HepG2 (cell line): ENCODE data around the gene NECTIN2. TPM values are rescaled to one million over a fixed set of nuclear protein-coding genes. Genes with fewer than 3 reads are reported as not detected.
A peak's percentile ranks its signal among the peaks of the same experiment; 100 is the strongest.

Experiments used
- AGO1 ChIP-seq: fragments of 200-400 bp; formaldehyde crosslinking; IDR thresholded peaks from 2 replicates; pipeline ENCODE4 v1.6.1; 2017; ENCODE audit warnings: mild to moderate bottlenecking, low read depth, low read length, moderate library complexity; ENCODE audit not compliant: poor library complexity, severe bottlenecking
- BCL6 ChIP-seq: IDR thresholded peaks from 2 replicates; pipeline ENCODE4 v1.6.1; 2016; ENCODE audit warnings: missing genetic modification reagents, missing compliant biosample characterization
- CREB1 ChIP-seq, 2 experiments: fragments of 450-650 bp in 1 of 2; IDR thresholded peaks; 2 replicates each; pipeline ENCODE4 v1.6.1; 2016 to 2017; ENCODE audit warnings: control low read depth in 1 of 2, mild to moderate bottlenecking in 1 of 2, missing compliant biosample characterization in 1 of 2, missing genetic modification characterization in 1 of 2
- EHMT2 ChIP-seq: fragments of 200-600 bp; sonication (generic); IDR thresholded peaks from 2 replicates; pipeline ENCODE4 v1.7.0; 2017; ENCODE audit warnings: antibody characterized with exemption, low read depth, low read length, borderline replicate concordance
- KMT2A ChIP-seq: sonication (generic); formaldehyde crosslinking; IDR thresholded peaks from 2 replicates; pipeline ENCODE4 v1.4.0; 2020; ENCODE audit warnings: missing genetic modification reagents
- NFKB2 ChIP-seq: sonication (generic); formaldehyde crosslinking; IDR thresholded peaks from 2 replicates; pipeline ENCODE4 v1.4.0; 2020; ENCODE audit warnings: missing genetic modification reagents, borderline replicate concordance
- NR2C2 ChIP-seq: sonication (generic); formaldehyde crosslinking; IDR thresholded peaks from 2 replicates; pipeline ENCODE4 v1.4.0; 2020; ENCODE audit warnings: missing genetic modification reagents, mild to moderate bottlenecking, moderate library complexity, borderline replicate concordance
- REL ChIP-seq: sonication (generic); formaldehyde crosslinking; conservative IDR thresholded peaks from 2 replicates; pipeline ENCODE4 v1.8.0; 2022; ENCODE audit warnings: mild to moderate bottlenecking, missing genetic modification reagents, moderate library complexity
- SMARCC2 ChIP-seq: fragments of 450-650 bp; IDR thresholded peaks from 2 replicates; pipeline ENCODE4 v1.6.1; 2017; ENCODE audit warnings: antibody characterized with exemption, mild to moderate bottlenecking
- SNAI1 ChIP-seq: sonication (generic); formaldehyde crosslinking; IDR thresholded peaks from 2 replicates; pipeline ENCODE4 v1.5.0; 2020; ENCODE audit warnings: mild to moderate bottlenecking, missing genetic modification reagents, borderline replicate concordance
- SP2 ChIP-seq: sonication (generic); formaldehyde crosslinking; IDR thresholded peaks from 2 replicates; pipeline ENCODE4 v1.5.1; 2020; ENCODE audit warnings: mild to moderate bottlenecking, missing genetic modification reagents
- TGIF2 ChIP-seq: IDR thresholded peaks from 2 replicates; pipeline ENCODE4 v1.6.1; 2016; ENCODE audit warnings: control low read depth, missing compliant biosample characterization
- ZFP36L1 ChIP-seq: sonication (generic); formaldehyde crosslinking; IDR thresholded peaks from 2 replicates; pipeline ENCODE4 v1.8.0; 2022; ENCODE audit warnings: mild to moderate bottlenecking, missing genetic modification reagents, moderate library complexity
- ZNF292 ChIP-seq: sonication (generic); formaldehyde crosslinking; IDR thresholded peaks from 2 replicates; pipeline ENCODE4 v1.8.1; 2022; ENCODE audit warnings: mild to moderate bottlenecking, low read depth, missing genetic modification reagents, borderline replicate concordance
- ZNF335 ChIP-seq: sonication (generic); formaldehyde crosslinking; IDR thresholded peaks from 2 replicates; pipeline ENCODE4 v1.4.0; 2020; ENCODE audit warnings: missing genetic modification reagents
- ZNF543 ChIP-seq: sonication (generic); formaldehyde crosslinking; IDR thresholded peaks from 2 replicates; pipeline ENCODE4 v1.4.0; 2020; ENCODE audit warnings: mild to moderate bottlenecking, missing genetic modification reagents
- ZNF737 ChIP-seq: sonication (generic); formaldehyde crosslinking; IDR thresholded peaks from 2 replicates; pipeline ENCODE4 v1.5.0; 2020; ENCODE audit warnings: missing genetic modification reagents, mild to moderate bottlenecking, borderline replicate concordance
- ZZZ3 ChIP-seq: sonication (generic); formaldehyde crosslinking; IDR thresholded peaks from 2 replicates; pipeline ENCODE4 v1.4.0; 2020; ENCODE audit warnings: missing genetic modification reagents, mild to moderate bottlenecking, borderline replicate concordance
- polyA plus RNA-seq, 8 experiments: library from polyadenylated mRNA; depleted of rRNA in 3 of 8; stranded (reverse) in 7 of 8; unstranded in 1 of 8; fragments of >200 nt; fragmentation: Illumina TruSeq in 4 of 8; extraction: Trizol in 4 of 8; gene quantifications; 2 replicates each; pipeline versions ENCODE4 v1.2.1 to v1.2.3, GENCODE V29; 2011 to 2016; ENCODE audit warnings: low read depth in 4 of 8, missing spikeins in 1 of 8, mixed read lengths in 1 of 8; ENCODE audit not compliant: insufficient read depth in 1 of 8
- total RNA-seq, 5 experiments: library from RNA; depleted of rRNA; stranded (reverse); fragments of >200 nt; fragmentation: Illumina TruSeq; extraction: Trizol; gene quantifications; 2 replicates each; pipeline ENCODE4 v1.2.3, GENCODE V29; 2016; ENCODE audit warnings: low read depth in 1 of 5
- TF ChIP-seq, protein P1 (sequence below): sonication (generic); formaldehyde crosslinking; IDR thresholded peaks from 2 replicates; pipeline ENCODE4 v1.8.0; 2022; ENCODE audit warnings: mild to moderate bottlenecking, missing genetic modification reagents
- TF ChIP-seq, protein P2 (sequence below): sonication (generic); formaldehyde crosslinking; IDR thresholded peaks from 2 replicates; pipeline ENCODE4 v1.5.0; 2020; ENCODE audit warnings: missing genetic modification reagents
- TF ChIP-seq, protein P3 (sequence below): sonication (generic); formaldehyde crosslinking; IDR thresholded peaks from 2 replicates; pipeline ENCODE4 v1.5.1; 2020; ENCODE audit warnings: mild to moderate bottlenecking, missing genetic modification reagents, moderate library complexity
- TF ChIP-seq, protein P4 (sequence below): sonication (generic); formaldehyde crosslinking; IDR thresholded peaks from 2 replicates; pipeline ENCODE4 v1.4.0; 2020; ENCODE audit warnings: mild to moderate bottlenecking, missing genetic modification reagents
- TF ChIP-seq, protein P5 (sequence below): IDR thresholded peaks from 2 replicates; pipeline ENCODE4 v1.6.1; 2016; ENCODE audit warnings: missing biosample characterization, missing genetic modification reagents, low read depth
- TF ChIP-seq, protein P6 (sequence below): sonication (generic); formaldehyde crosslinking; IDR thresholded peaks from 2 replicates; pipeline ENCODE4 v1.4.0; 2020; ENCODE audit warnings: mild to moderate bottlenecking, low read depth, missing genetic modification reagents

The NECTIN2 gene
- total and polyA plus RNA-seq, 2 of the 13 experiments (the other 11 are each of a cell fraction or from before 2014, with no cell fraction given) = 75.4 to 114 TPM

DNA sequence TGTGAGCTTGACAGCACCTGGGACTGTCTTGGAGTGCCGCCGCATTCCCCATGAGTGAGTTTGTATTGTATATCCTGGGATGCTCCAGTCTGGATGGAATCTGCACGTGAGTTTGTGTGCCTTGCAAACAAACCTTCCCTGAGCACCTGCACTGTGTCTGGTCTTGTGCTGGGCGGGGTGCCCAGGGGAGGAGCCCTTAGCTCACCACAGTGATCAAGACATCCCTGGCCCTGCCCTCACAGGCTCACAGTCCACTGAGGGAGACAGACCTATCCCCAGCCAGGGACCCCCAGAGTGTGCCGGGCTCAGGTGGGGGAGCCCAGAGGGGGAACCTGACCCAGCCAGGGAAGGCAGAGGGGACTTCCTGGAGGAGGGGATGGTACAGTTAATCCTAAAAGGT is 38.9 kb upstream of the NECTIN2 start (continued):
- TF ChIP-seq, protein P1, sequence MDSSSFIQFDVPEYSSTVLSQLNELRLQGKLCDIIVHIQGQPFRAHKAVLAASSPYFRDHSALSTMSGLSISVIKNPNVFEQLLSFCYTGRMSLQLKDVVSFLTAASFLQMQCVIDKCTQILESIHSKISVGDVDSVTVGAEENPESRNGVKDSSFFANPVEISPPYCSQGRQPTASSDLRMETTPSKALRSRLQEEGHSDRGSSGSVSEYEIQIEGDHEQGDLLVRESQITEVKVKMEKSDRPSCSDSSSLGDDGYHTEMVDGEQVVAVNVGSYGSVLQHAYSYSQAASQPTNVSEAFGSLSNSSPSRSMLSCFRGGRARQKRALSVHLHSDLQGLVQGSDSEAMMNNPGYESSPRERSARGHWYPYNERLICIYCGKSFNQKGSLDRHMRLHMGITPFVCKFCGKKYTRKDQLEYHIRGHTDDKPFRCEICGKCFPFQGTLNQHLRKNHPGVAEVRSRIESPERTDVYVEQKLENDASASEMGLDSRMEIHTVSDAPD (CRISPR knock-in tag) = no peak; the same call in 1 of the 2 replicates
- TF ChIP-seq ZNF335 (CRISPR knock-in tag) (no peak; the same call in 1 of the 2 replicates), SMARCC2 (no peak), CREB1 (IDR thresholded peaks at IDR 0.05) (no peak), CREB1 (CRISPR knock-in tag; IDR thresholded peaks at IDR 0.05) (no peak), BCL6 (CRISPR knock-in tag) (peak; percentile 75), ZZZ3 (CRISPR knock-in tag) (no peak), NFKB2 (CRISPR knock-in tag) (no peak), SP2 (CRISPR knock-in tag) (no peak), NR2C2 (no peak), KMT2A (CRISPR knock-in tag) (no peak), TGIF2 (CRISPR knock-in tag) (no peak), ZFP36L1 (CRISPR knock-in tag) (no peak), SNAI1 (0 out of 2 replicates have a peak, but pooled peaks have one; percentile 38), EHMT2 (no peak), ZNF292 (no peak), REL (CRISPR knock-in tag) (no peak), ZNF737 (CRISPR knock-in tag) (no peak), ZNF543 (no peak), AGO1 (no peak)
- TF ChIP-seq, protein P2, sequence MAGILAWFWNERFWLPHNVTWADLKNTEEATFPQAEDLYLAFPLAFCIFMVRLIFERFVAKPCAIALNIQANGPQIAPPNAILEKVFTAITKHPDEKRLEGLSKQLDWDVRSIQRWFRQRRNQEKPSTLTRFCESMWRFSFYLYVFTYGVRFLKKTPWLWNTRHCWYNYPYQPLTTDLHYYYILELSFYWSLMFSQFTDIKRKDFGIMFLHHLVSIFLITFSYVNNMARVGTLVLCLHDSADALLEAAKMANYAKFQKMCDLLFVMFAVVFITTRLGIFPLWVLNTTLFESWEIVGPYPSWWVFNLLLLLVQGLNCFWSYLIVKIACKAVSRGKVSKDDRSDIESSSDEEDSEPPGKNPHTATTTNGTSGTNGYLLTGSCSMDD = no peak
- TF ChIP-seq, protein P3, sequence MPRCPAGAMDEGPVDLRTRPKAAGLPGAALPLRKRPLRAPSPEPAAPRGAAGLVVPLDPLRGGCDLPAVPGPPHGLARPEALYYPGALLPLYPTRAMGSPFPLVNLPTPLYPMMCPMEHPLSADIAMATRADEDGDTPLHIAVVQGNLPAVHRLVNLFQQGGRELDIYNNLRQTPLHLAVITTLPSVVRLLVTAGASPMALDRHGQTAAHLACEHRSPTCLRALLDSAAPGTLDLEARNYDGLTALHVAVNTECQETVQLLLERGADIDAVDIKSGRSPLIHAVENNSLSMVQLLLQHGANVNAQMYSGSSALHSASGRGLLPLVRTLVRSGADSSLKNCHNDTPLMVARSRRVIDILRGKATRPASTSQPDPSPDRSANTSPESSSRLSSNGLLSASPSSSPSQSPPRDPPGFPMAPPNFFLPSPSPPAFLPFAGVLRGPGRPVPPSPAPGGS (CRISPR knock-in tag) = no peak
- TF ChIP-seq, protein P4, sequence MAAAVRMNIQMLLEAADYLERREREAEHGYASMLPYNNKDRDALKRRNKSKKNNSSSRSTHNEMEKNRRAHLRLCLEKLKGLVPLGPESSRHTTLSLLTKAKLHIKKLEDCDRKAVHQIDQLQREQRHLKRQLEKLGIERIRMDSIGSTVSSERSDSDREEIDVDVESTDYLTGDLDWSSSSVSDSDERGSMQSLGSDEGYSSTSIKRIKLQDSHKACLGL (CRISPR knock-in tag) = no peak
- TF ChIP-seq, protein P5, sequence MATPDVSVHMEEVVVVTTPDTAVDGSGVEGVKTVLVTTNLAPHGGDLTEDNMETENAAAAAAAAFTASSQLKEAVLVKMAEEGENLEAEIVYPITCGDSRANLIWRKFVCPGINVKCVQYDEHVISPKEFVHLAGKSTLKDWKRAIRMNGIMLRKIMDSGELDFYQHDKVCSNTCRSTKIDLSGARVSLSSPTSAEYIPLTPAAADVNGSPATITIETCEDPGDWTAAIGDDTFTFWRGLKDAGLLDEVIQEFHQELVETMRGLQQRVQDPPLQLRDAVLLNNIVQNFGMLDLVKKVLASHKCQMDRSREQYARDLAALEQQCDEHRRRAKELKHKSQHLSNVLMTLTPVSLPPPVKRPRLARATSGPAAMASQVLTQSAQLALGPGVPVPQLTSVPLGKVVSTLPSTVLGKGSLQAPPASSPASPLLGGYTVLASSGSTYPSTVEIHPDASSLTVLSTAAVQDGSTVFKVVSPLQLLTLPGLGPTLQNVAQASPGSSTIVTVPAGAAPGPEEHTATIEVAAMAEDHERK = no peak
- TF ChIP-seq, protein P6, sequence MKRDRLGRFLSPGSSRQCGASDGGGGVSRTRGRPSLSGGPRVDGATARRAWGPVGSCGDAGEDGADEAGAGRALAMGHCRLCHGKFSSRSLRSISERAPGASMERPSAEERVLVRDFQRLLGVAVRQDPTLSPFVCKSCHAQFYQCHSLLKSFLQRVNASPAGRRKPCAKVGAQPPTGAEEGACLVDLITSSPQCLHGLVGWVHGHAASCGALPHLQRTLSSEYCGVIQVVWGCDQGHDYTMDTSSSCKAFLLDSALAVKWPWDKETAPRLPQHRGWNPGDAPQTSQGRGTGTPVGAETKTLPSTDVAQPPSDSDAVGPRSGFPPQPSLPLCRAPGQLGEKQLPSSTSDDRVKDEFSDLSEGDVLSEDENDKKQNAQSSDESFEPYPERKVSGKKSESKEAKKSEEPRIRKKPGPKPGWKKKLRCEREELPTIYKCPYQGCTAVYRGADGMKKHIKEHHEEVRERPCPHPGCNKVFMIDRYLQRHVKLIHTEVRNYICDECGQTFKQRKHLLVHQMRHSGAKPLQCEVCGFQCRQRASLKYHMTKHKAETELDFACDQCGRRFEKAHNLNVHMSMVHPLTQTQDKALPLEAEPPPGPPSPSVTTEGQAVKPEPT = no peak
